WERI-Rb-1 (cell line): ENCODE results near the gene FEM1B.

Experiments
- DNase-seq: peaks from one replicate; pipeline ENCODE4 v3.0.0-alpha.2; 2020
- H3K27ac ChIP-seq: fragments of 250-450 bp; sonication (Bioruptor Pico); 2 replicates; pipeline ENCODE4 v1.5.1; 2020; ENCODE audit warnings: mild to moderate bottlenecking, moderate library complexity
- H3K27me3 ChIP-seq: fragments of 250-450 bp; sonication (Bioruptor Pico); 2 replicates; pipeline ENCODE4 v1.5.1; 2021; ENCODE audit warnings: mild to moderate bottlenecking, low read depth, moderate library complexity; ENCODE audit not compliant: insufficient read depth, severe bottlenecking
- H3K36me3 ChIP-seq: fragments of 250-450 bp; sonication (Bioruptor Pico); 2 replicates; pipeline ENCODE4 v1.5.1; 2020; ENCODE audit warnings: mild to moderate bottlenecking, moderate library complexity
- H3K4me3 ChIP-seq: 2 replicates; pipeline ENCODE4 v1.5.1; 2011; ENCODE audit warnings: low read depth, mild to moderate bottlenecking, control low read depth, low read length
- H3K9me3 ChIP-seq: fragments of 250-450 bp; sonication (Bioruptor Pico); 2 replicates; pipeline ENCODE4 v1.5.1; 2021; ENCODE audit warnings: mild to moderate bottlenecking, moderate library complexity; ENCODE audit not compliant: severe bottlenecking
- CTCF ChIP-seq: IDR thresholded peaks from 2 replicates; pipeline ENCODE4 v1.5.1; 2011; ENCODE audit warnings: low read depth, mild to moderate bottlenecking, control low read depth, inconsistent platforms, low read length

FEM1B gene

GRCh38 chr15:68302729-68303128 is 25.2 kb downstream of the FEM1B start:
- H3K9me3 ChIP-seq = no peaks in the 10 kb centered on the region
- TF ChIP-seq CTCF = no peak
- no peaks in the 10 kb centered on the region for H3K36me3 ChIP-seq
- DNase-seq = no peak
- H3K27me3 ChIP-seq = no peaks in the 10 kb centered on the region
- no peak overlapping the region for H3K27ac ChIP-seq
- H3K4me3 ChIP-seq = no peak overlapping the region

- no peaks in the 10 kb centered on the region for H3K36me3 ChIP-seq
- H3K27me3 ChIP-seq = no peaks in the 10 kb centered on the region
- H3K27ac ChIP-seq = no peak overlapping the region
- no peak for TF ChIP-seq CTCF
- no peaks in the 10 kb centered on the region for H3K9me3 ChIP-seq
- DNase-seq = no peak
- H3K4me3 ChIP-seq = no peak overlapping the region
Observed at GRCh38 chr15:68303134-68303533, 25.6 kb downstream of the FEM1B start.

- Histone ChIP-seq H3K27ac (no peak overlapping the region), H3K36me3 (no peaks in the 10 kb centered on the region), H3K27me3 (no peaks in the 10 kb centered on the region), H3K4me3 (no peak overlapping the region), H3K9me3 (no peaks in the 10 kb centered on the region)
- TF ChIP-seq CTCF = no peak
- no peak for DNase-seq
Observed at GRCh38 chr15:68303560-68304436, 26.3 kb downstream of the FEM1B start.

- TF ChIP-seq CTCF = peak; percentile 21; the same call in 1 of the 2 replicates
- Histone ChIP-seq H3K36me3 (no peaks in the 10 kb centered on the region), H3K27ac (no peak overlapping the region), H3K27me3 (no peaks in the 10 kb centered on the region), H3K9me3 (no peaks in the 10 kb centered on the region), H3K4me3 (no peak overlapping the region)
- peak; percentile 40 for DNase-seq
Observed at GRCh38 chr15:68304589-68305337, 27.2 kb downstream of the FEM1B start.

GRCh38 chr15:68305420-68305871 is 27.9 kb downstream of the FEM1B start:
- TF ChIP-seq CTCF = no peak

More at GRCh38 chr15:68305420-68305871, 27.9 kb downstream of the FEM1B start:
- no peak for DNase-seq
- Histone ChIP-seq H3K27me3 (no peaks in the 10 kb centered on the region), H3K4me3 (no peak overlapping the region), H3K9me3 (no peaks in the 10 kb centered on the region), H3K36me3 (no peaks in the 10 kb centered on the region), H3K27ac (no peak overlapping the region)
